B cell (primary cell): ENCODE results near the gene PPFIA2. TPM values are rescaled to one million over a fixed set of nuclear protein-coding genes. Genes with fewer than 3 reads are reported as not detected.

Experiments
- ATAC-seq: fragments of 200-7000 bp; cut with Tn5 transposase; one replicate; pipeline ENCODE4 v1.10.0; 2021; ENCODE audit warnings: low read depth, mild to moderate bottlenecking, moderate number of reproducible peaks, moderate library complexity
- CTCF ChIA-PET: fragments of 350-600 bp; sonication (Branson Sonifier 250); formaldehyde crosslinking; loops from one replicate; lab custom pipeline; 2021; ENCODE audit warnings: antibody characterized with exemption, inconsistent platforms; lab: Charles Lee
- POLR2A ChIA-PET: fragments of 350-600 bp; sonication (Branson Sonifier 250); formaldehyde crosslinking; loops from one replicate; lab custom pipeline; 2021; ENCODE audit warnings: antibody characterized with exemption; lab: Charles Lee
- DNase-seq: peaks from one replicate; pipeline ENCODE4 v3.0.0; 2013
- H2AFZ ChIP-seq: 2 replicates; pipeline ENCODE4 v1.6.1; 2012; ENCODE audit warnings: mild to moderate bottlenecking, low read depth, low read length; ENCODE audit not compliant: insufficient read depth, poor library complexity, severe bottlenecking
- H3K27ac ChIP-seq, 2 donors: 1 replicate in 1 of 2; 2 replicates in 1 of 2; pipeline ENCODE4 v1.5.1; 2012 to 2013; ENCODE audit warnings: low read length in 2 of 2, mild to moderate bottlenecking in 2 of 2, moderate library complexity in 1 of 2
- H3K27me3 ChIP-seq, 4 experiments: fragments of 200-600 bp in 1 of 4; sonication (generic) in 1 of 4; replicated peaks in 1 of 4; 1 replicate in 2 of 4; 2 replicates in 2 of 4; pipeline versions ENCODE4 v1.6.1 to v1.7.0; 2013 to 2016; ENCODE audit warnings: low read length in 3 of 4, mild to moderate bottlenecking in 2 of 4, mixed read lengths in 1 of 4, moderate library complexity in 1 of 4; ENCODE audit not compliant: insufficient read depth in 4 of 4, control insufficient read depth in 3 of 4; ENCODE audit errors: control extremely low read depth in 1 of 4
- H3K36me3 ChIP-seq, 2 experiments: replicated peaks in 1 of 2; 1 replicate in 1 of 2; 2 replicates in 1 of 2; pipeline versions ENCODE4 v1.6.1 to v1.7.1; 2013; ENCODE audit warnings: low read length in 1 of 2; ENCODE audit not compliant: insufficient read depth in 2 of 2, control insufficient read depth in 1 of 2; ENCODE audit errors: control extremely low read depth in 1 of 2, extremely low read depth in 1 of 2
- H3K4me1 ChIP-seq, 2 donors: fragments of 200-600 bp in 1 of 2; sonication (generic) in 1 of 2; 1 replicate in 1 of 2; 2 replicates in 1 of 2; pipeline versions ENCODE4 v1.5.1 to v1.6.1; 2013 to 2017; ENCODE audit warnings: low read length in 2 of 2; ENCODE audit not compliant: control insufficient read depth in 2 of 2, insufficient read depth in 2 of 2
- H3K4me2 ChIP-seq: replicated peaks from 2 replicates; pipeline ENCODE3; 2012; ENCODE audit warnings: mild to moderate bottlenecking, low read depth, low read length; ENCODE audit not compliant: poor library complexity, severe bottlenecking
- H3K4me3 ChIP-seq, 5 experiments: fragments of 200-600 bp in 1 of 5; sonication (generic) in 1 of 5; 1 replicate in 3 of 5; 2 replicates in 2 of 5; pipeline versions ENCODE4 v1.5.1 to v1.7.0; 2011 to 2016; ENCODE audit warnings: low read length in 4 of 5, mild to moderate bottlenecking in 4 of 5, low read depth in 2 of 5, control low read depth in 1 of 5, moderate library complexity in 1 of 5; ENCODE audit not compliant: insufficient read depth in 1 of 5; ENCODE audit errors: control extremely low read depth in 1 of 5, extremely low read depth in 1 of 5
- H3K79me2 ChIP-seq: fragments of 200-600 bp; sonication (generic); one replicate; pipeline ENCODE4 v1.6.0; 2016; ENCODE audit warnings: low read length; ENCODE audit not compliant: control insufficient read depth, insufficient read depth
- H3K9ac ChIP-seq: fragments of 200-600 bp; sonication (generic); 2 replicates; pipeline ENCODE4 v1.6.1; 2017; ENCODE audit warnings: mild to moderate bottlenecking, low read length, moderate library complexity
- H3K9me3 ChIP-seq, 3 donors: one replicate each; pipeline versions ENCODE4 v1.6.1 to v1.7.1; 2013; ENCODE audit warnings: low read length in 2 of 3; ENCODE audit not compliant: control insufficient read depth in 2 of 3, insufficient read depth in 1 of 3; ENCODE audit errors: control extremely low read depth in 1 of 3
- H4K20me1 ChIP-seq: 2 replicates; pipeline ENCODE4 v1.6.0; 2012; ENCODE audit warnings: mild to moderate bottlenecking, low read length; ENCODE audit not compliant: insufficient read depth, control insufficient read depth, poor library complexity, severe bottlenecking
- H3K27ac Mint-ChIP-seq: one replicate; pipeline ENCODE4 v1.8.0; 2021; ENCODE audit warnings: mixed read lengths
- H3K27me3 Mint-ChIP-seq: one replicate; pipeline ENCODE4 v1.8.0; 2021; ENCODE audit warnings: mixed read lengths
- H3K4me1 Mint-ChIP-seq: one replicate; pipeline ENCODE4 v1.8.0; 2021; ENCODE audit warnings: mixed read lengths
- H3K4me3 Mint-ChIP-seq: one replicate; pipeline ENCODE4 v1.8.0; 2021; ENCODE audit warnings: mixed read lengths
- H3K9me3 Mint-ChIP-seq: one replicate; pipeline ENCODE4 v1.8.0; 2022; ENCODE audit warnings: mixed read lengths; ENCODE audit not compliant: insufficient read depth
- EZH2 ChIP-seq: IDR thresholded peaks from 2 replicates; pipeline ENCODE4 v1.6.1; 2012; ENCODE audit warnings: borderline replicate concordance, low read depth, mild to moderate bottlenecking, moderate library complexity, low read length; ENCODE audit not compliant: insufficient read depth, poor library complexity, severe bottlenecking
- WGBS: methylation state at CpG from one replicate; pipeline ENCODE4 v1.1.5; 2013; ENCODE audit warnings: missing lambda C conversion rate; ENCODE audit not compliant: insufficient coverage; 5-methylcytosine and 5-hydroxymethylcytosine counted together
- intact Hi-C: fragments of 100-400 bp; cut with micrococcal nuclease; formaldehyde crosslinking; loops from one replicate; pipeline ENCODE4 v1.10.0; 2022
- polyA plus RNA-seq: library from polyadenylated mRNA; depleted of rRNA; stranded (reverse); fragments of >200 nt; gene quantifications from 2 replicates; pipeline ENCODE4 v1.2.3, GENCODE V29; 2012
- total RNA-seq, 2 donors: library from RNA; stranded (reverse); fragments of 120-200 nt in 1 of 2; gene quantifications; 1 replicate in 1 of 2; 2 replicates in 1 of 2; pipeline versions ENCODE4 v1.2.3 to v1.2.4, GENCODE V29; 2013 to 2022
- TF ChIP-seq, protein P1 (sequence below): fragments of 200-600 bp; IDR thresholded peaks from one replicate; pipeline ENCODE4 v1.8.0; 2022; ENCODE audit warnings: antibody characterized with exemption, mild to moderate bottlenecking

PPFIA2 gene
- total and polyA plus RNA-seq, 2 donors (not counting 1 experiment from before 2014, with no cell fraction given) = not detected

DNA sequence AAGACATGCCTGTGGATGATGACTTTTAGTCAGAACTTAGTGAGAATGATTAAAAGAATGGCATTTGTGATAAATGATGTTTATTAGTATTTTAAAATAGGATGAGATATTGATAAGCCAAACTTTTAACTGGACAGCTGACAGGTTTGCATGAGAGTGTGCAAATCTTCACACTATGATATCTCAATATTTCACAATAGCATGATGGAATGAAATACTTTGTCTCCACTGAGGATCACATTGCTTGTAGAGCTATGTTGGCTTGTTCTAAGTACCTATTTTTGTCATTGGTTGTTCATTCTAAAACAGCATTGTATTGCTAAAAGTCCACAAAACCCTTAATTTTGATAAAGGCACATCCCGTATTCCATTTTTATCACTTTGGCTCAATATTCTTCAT is 359.1 kb downstream of the PPFIA2 start:
- no peak for TF ChIP-seq EZH2
- TF ChIP-seq, protein P1, sequence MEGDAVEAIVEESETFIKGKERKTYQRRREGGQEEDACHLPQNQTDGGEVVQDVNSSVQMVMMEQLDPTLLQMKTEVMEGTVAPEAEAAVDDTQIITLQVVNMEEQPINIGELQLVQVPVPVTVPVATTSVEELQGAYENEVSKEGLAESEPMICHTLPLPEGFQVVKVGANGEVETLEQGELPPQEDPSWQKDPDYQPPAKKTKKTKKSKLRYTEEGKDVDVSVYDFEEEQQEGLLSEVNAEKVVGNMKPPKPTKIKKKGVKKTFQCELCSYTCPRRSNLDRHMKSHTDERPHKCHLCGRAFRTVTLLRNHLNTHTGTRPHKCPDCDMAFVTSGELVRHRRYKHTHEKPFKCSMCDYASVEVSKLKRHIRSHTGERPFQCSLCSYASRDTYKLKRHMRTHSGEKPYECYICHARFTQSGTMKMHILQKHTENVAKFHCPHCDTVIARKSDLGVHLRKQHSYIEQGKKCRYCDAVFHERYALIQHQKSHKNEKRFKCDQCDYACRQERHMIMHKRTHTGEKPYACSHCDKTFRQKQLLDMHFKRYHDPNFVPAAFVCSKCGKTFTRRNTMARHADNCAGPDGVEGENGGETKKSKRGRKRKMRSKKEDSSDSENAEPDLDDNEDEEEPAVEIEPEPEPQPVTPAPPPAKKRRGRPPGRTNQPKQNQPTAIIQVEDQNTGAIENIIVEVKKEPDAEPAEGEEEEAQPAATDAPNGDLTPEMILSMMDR = no peak
- H3K4me2 ChIP-seq = no peak overlapping the region
- Mint-ChIP-seq H3K4me3 (no peak overlapping the region), H3K27ac (no peak overlapping the region), H3K9me3 (no peaks in the 10 kb centered on the region), H3K4me1 (no peaks in the 10 kb centered on the region), H3K27me3 (no peaks in the 10 kb centered on the region)
- no peaks in the 10 kb centered on the region for H3K4me1 ChIP-seq
- ATAC-seq (no peak), DNase-seq (no peak)
- CTCF ChIA-PET = no interaction called here
- H3K9ac ChIP-seq = no peak overlapping the region
- no peaks in the 10 kb centered on the region for H3K9me3 ChIP-seq
- POLR2A ChIA-PET = no interaction called here
- H3K27ac ChIP-seq = no peak overlapping the region
- H3K79me2 ChIP-seq = no peaks in the 10 kb centered on the region
- H3K36me3 ChIP-seq = no peaks in the 10 kb centered on the region
- no CpG with 5 or more reads among the region's 1 CpG for WGBS
- no peaks in the 10 kb centered on the region for H3K27me3 ChIP-seq
- H3K4me3 ChIP-seq = no peak overlapping the region
- no peak overlapping the region for H2AFZ ChIP-seq
- intact Hi-C loops = no loop called here
- H4K20me1 ChIP-seq = no peaks in the 10 kb centered on the region

DNA sequence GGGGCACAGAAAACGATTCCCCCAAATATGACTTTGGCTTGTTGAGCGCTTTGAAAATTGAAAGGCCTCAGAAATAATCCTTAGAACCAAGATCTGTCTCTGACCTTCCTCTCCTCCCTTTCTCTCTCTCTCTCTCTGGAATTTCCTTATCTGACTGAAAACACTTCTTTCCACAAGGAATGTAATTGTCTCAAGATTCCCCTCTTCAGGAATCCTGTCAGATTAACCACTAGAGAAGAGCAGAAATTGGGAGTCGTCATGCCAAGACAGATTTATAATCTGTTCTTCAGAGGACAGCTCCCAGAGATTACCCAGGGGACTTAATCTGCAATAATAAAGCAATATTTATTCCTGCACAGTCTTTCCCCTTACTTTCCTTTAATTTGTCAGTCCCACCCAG is 363.7 kb downstream of the PPFIA2 start:
- ChIA-PET POLR2A (no interaction called here), CTCF (no interaction called here)
- no peak for ATAC-seq
- Histone ChIP-seq H3K36me3 (no peaks in the 10 kb centered on the region), H3K4me3 (no peak overlapping the region), H3K4me1 (no peaks in the 10 kb centered on the region), H3K27me3 (no peaks in the 10 kb centered on the region), H3K9ac (no peak overlapping the region), H4K20me1 (no peaks in the 10 kb centered on the region), H3K79me2 (no peaks in the 10 kb centered on the region), H2AFZ (no peak overlapping the region), H3K4me2 (no peak overlapping the region), H3K27ac (no peak overlapping the region), H3K9me3 (no peaks in the 10 kb centered on the region)
- Mint-ChIP-seq H3K27ac (no peak overlapping the region), H3K27me3 (no peaks in the 10 kb centered on the region), H3K9me3 (no peaks in the 10 kb centered on the region), H3K4me3 (no peak overlapping the region), H3K4me1 (no peaks in the 10 kb centered on the region)
- intact Hi-C loops = no loop called here
- no peak for DNase-seq
- TF ChIP-seq, protein P1 = no peak
- no peak for TF ChIP-seq EZH2
- WGBS = 76% methylated on average over 3 of the region's 3 CpGs
